Stomach (tissue), 9 donors: Measurements from ENCODE around the gene RASD1. TPM values are rescaled to one million over a fixed set of nuclear protein-coding genes. Genes with fewer than 3 reads are reported as not detected.

Experiments
- DNase-seq, 2 donors: peaks; one replicate each; pipeline versions ENCODE4 v3.0.0 to v3.0.0-alpha.2; 2013 to 2019
- H3K27ac ChIP-seq, 5 donors: fragments of 200-600 bp in 4 of 5; sonication (generic) in 4 of 5; one replicate each; pipeline ENCODE4 v1.5.1; 2013 to 2019; ENCODE audit warnings: mild to moderate bottlenecking in 1 of 5, moderate library complexity in 1 of 5
- H3K27me3 ChIP-seq, 3 donors: fragments of 200-600 bp; sonication (generic); one replicate each; pipeline ENCODE4 v1.5.1; 2017 to 2019; ENCODE audit warnings: mixed run types in 1 of 3
- H3K36me3 ChIP-seq, 4 donors: fragments of 200-600 bp; sonication (generic); 1 replicate in 3 of 4; 2 replicates in 1 of 4; pipeline ENCODE4 v1.5.1; 2016 to 2019
- H3K4me1 ChIP-seq, 4 donors: fragments of 200-600 bp; sonication (generic); one replicate each; pipeline ENCODE4 v1.5.1; 2016 to 2019
- H3K4me3 ChIP-seq, 4 donors: fragments of 200-600 bp; sonication (generic) in 3 of 4; one replicate each; pipeline ENCODE4 v1.5.1; 2016 to 2019; ENCODE audit warnings: mild to moderate bottlenecking in 1 of 4
- H3K9me3 ChIP-seq, 4 donors: fragments of 200-600 bp; sonication (generic); one replicate each; pipeline ENCODE4 v1.5.1; 2016 to 2019
- CTCF ChIP-seq, 7 experiments: fragments of 450-650 bp in 4 of 7; fragments of 200-600 bp in 3 of 7; sonication (generic) in 3 of 7; IDR thresholded peaks; one replicate each; pipeline ENCODE4 v1.5.1; 2016 to 2019; ENCODE audit warnings: antibody characterized with exemption in 7 of 7, control low read depth in 2 of 7, mild to moderate bottlenecking in 1 of 7
- EP300 ChIP-seq: sonication (generic); formaldehyde crosslinking; IDR thresholded peaks from one replicate; pipeline ENCODE4 v1.6.1; 2017; ENCODE audit warnings: antibody characterized with exemption
- POLR2A ChIP-seq, 4 donors: fragments of 450-650 bp; IDR thresholded peaks; one replicate each; pipeline ENCODE4 v1.6.1; 2016; ENCODE audit warnings: antibody characterized with exemption in 4 of 4, control low read depth in 2 of 4, mild to moderate bottlenecking in 1 of 4, moderate library complexity in 1 of 4
- POLR2AphosphoS5 ChIP-seq, 3 donors: sonication (generic); formaldehyde crosslinking; IDR thresholded peaks; one replicate each; pipeline ENCODE4 v1.6.1; 2016; ENCODE audit warnings: antibody characterized with exemption in 3 of 3
- WGBS, 5 donors: extraction: QIAGEN DNeasy Blood & Tissue Kit in 3 of 5; methylation state at CpG; one replicate each; pipeline versions ENCODE4 v1.1.5 to v1.1.7; 2013 to 2018; 5-methylcytosine and 5-hydroxymethylcytosine counted together
- intact Hi-C: fragments of 100-400 bp; cut with DNase I; formaldehyde crosslinking; loops from one replicate; pipeline ENCODE4 v1.15.1; 2023; ENCODE audit warnings: low total_unique reads
- polyA plus RNA-seq, 3 donors: library from polyadenylated mRNA; stranded (reverse); fragments of 200-250 nt; gene quantifications; one replicate each; pipeline ENCODE4 v1.2.3, GENCODE V29; 2013
- total RNA-seq, 5 donors: library from RNA; depleted of rRNA; stranded (reverse); fragments of >200 nt; gene quantifications; one replicate each; pipeline versions ENCODE4 v1.1.0 to v1.2.3, GENCODE V29; 2014 to 2016
- donor health status: healthy with polysubstance abuse.
- donor health status: Bipolar disorder and iron deficiency.
- donor health status: healthy.

The RASD1 gene
- total and polyA plus RNA-seq, 8 donors, result 3.7 to 72.9 (median 14.0) TPM

GRCh38 chr17:17462048-17462824, 34.0 kb downstream of the RASD1 start:
- no peak for DNase-seq
- peaks cover 0 to 14% (median 0%) of the 10 kb centered on the region in 3 donors for H3K27me3 ChIP-seq
- H3K4me1 ChIP-seq, result no peaks in the 10 kb centered on the region
- H3K9me3 ChIP-seq, result no peaks in the 10 kb centered on the region
- no peak overlapping the region for H3K27ac ChIP-seq
- 64 to 75% (median 68%) methylated on average over 12 to 15 of the region's 15 CpGs for WGBS, 5 donors
- no peaks in the 10 kb centered on the region for H3K36me3 ChIP-seq
- intact Hi-C loops, result no loop called here
- no peak overlapping the region for H3K4me3 ChIP-seq
- TF ChIP-seq POLR2AphosphoS5 (IDR thresholded peaks at IDR 0.05) (no peak), EP300 (no peak), CTCF (IDR thresholded peaks at IDR 0.05) (no peak), POLR2A (IDR thresholded peaks at IDR 0.05) (no peak)

GRCh38 chr17:17460038-17460437, 36.2 kb downstream of the RASD1 start:
- Histone ChIP-seq H3K36me3 (no peaks in the 10 kb centered on the region), H3K4me3 (no peak overlapping the region), H3K4me1 (no peaks in the 10 kb centered on the region), H3K27me3 (no peaks in the 10 kb centered on the region), H3K27ac (no peak overlapping the region), H3K9me3 (no peaks in the 10 kb centered on the region)
- 86 to 100% (median 95%) methylated on average over 4 of the region's 4 CpGs for WGBS, 5 donors
- no peak for DNase-seq
- intact Hi-C loops, result no loop called here
- TF ChIP-seq POLR2A (IDR thresholded peaks at IDR 0.05) (no peak), POLR2AphosphoS5 (IDR thresholded peaks at IDR 0.05) (no peak), EP300 (no peak), CTCF (IDR thresholded peaks at IDR 0.05) (no peak)

- H3K4me3 ChIP-seq, result no peak overlapping the region
- intact Hi-C loops, result no loop called here
- WGBS, 5 donors, result 84 to 91% (median 89%) methylated on average over 2 of the region's 2 CpGs
- no peaks in the 10 kb centered on the region for H3K27me3 ChIP-seq
- no peaks in the 10 kb centered on the region for H3K36me3 ChIP-seq
- TF ChIP-seq POLR2AphosphoS5 (IDR thresholded peaks at IDR 0.05) (no peak), POLR2A (IDR thresholded peaks at IDR 0.05) (no peak), CTCF (IDR thresholded peaks at IDR 0.05) (no peak), EP300 (no peak)
- no peaks in the 10 kb centered on the region for H3K9me3 ChIP-seq
- H3K27ac ChIP-seq, result no peak overlapping the region
- H3K4me1 ChIP-seq, result no peaks in the 10 kb centered on the region
- no peak for DNase-seq
Observed at GRCh38 chr17:17457680-17458079, 38.5 kb downstream of the RASD1 start.

- intact Hi-C loops, result no loop called here
Observed at GRCh38 chr17:17456251-17456650, 39.9 kb downstream of the RASD1 start.

More at GRCh38 chr17:17456251-17456650, 39.9 kb downstream of the RASD1 start:
- WGBS, 5 donors, result 83 to 91% (median 88%) methylated on average over 7 to 19 of the region's 19 CpGs
- Histone ChIP-seq H3K4me3 (no peak overlapping the region), H3K27me3 (no peaks in the 10 kb centered on the region), H3K9me3 (no peaks in the 10 kb centered on the region), H3K27ac (no peak overlapping the region), H3K4me1 (no peaks in the 10 kb centered on the region), H3K36me3 (no peaks in the 10 kb centered on the region)
- DNase-seq, result no peak
- TF ChIP-seq CTCF (IDR thresholded peaks at IDR 0.05) (no peak), POLR2AphosphoS5 (IDR thresholded peaks at IDR 0.05) (no peak), EP300 (no peak), POLR2A (IDR thresholded peaks at IDR 0.05) (no peak)
